CD14-positive monocyte (primary cell): ENCODE results near the gene DIABLO. TPM values are rescaled to one million over a fixed set of nuclear protein-coding genes. Genes with fewer than 3 reads are reported as not detected.

Experiments used
- DNase-seq, 3 donors: peaks; one replicate each; pipeline ENCODE4 v3.0.0-alpha.2; 2011 to 2022
- H2AFZ ChIP-seq: 2 replicates; pipeline ENCODE4 v1.6.0; 2012; ENCODE audit warnings: mild to moderate bottlenecking, low read depth, low read length, inconsistent platforms; ENCODE audit not compliant: insufficient read depth, poor library complexity, severe bottlenecking
- H3K27ac ChIP-seq, 2 donors: 1 replicate in 1 of 2; 2 replicates in 1 of 2; pipeline ENCODE4 v1.5.1; 2012 to 2013; ENCODE audit warnings: low read length in 2 of 2, control low read depth in 1 of 2, inconsistent platforms in 1 of 2, low read depth in 1 of 2, mild to moderate bottlenecking in 1 of 2
- H3K27me3 ChIP-seq, 2 donors: one replicate each; pipeline versions ENCODE4 v1.6.0 to v1.6.1; 2011 to 2013; ENCODE audit warnings: low read length in 2 of 2; ENCODE audit not compliant: control insufficient read depth in 2 of 2, insufficient read depth in 2 of 2
- H3K36me3 ChIP-seq, 2 donors: replicated peaks in 1 of 2; 1 replicate in 1 of 2; 2 replicates in 1 of 2; pipeline versions ENCODE4 v1.5.1 to v1.6.1; 2012 to 2013; ENCODE audit warnings: low read length in 2 of 2, control low read depth in 1 of 2, inconsistent platforms in 1 of 2, mild to moderate bottlenecking in 1 of 2; ENCODE audit not compliant: insufficient read depth in 2 of 2, control insufficient read depth in 1 of 2
- H3K4me1 ChIP-seq, 2 donors: 1 replicate in 1 of 2; 2 replicates in 1 of 2; pipeline versions ENCODE4 v1.5.1 to v1.6.1; 2012 to 2013; ENCODE audit warnings: low read length in 2 of 2, control low read depth in 1 of 2, inconsistent platforms in 1 of 2, mild to moderate bottlenecking in 1 of 2, moderate library complexity in 1 of 2; ENCODE audit not compliant: insufficient read depth in 2 of 2, control insufficient read depth in 1 of 2
- H3K4me2 ChIP-seq: replicated peaks from 2 replicates; pipeline ENCODE3; 2012; ENCODE audit warnings: low read length, moderate library complexity, mild to moderate bottlenecking; ENCODE audit not compliant: poor library complexity, severe bottlenecking; ENCODE audit errors: extremely low read depth
- H3K4me3 ChIP-seq, 3 experiments: fragments of 200-600 bp in 1 of 3; sonication (generic) in 1 of 3; replicated peaks in 1 of 3; 1 replicate in 2 of 3; 2 replicates in 1 of 3; pipeline ENCODE4 v1.5.1; 2011 to 2013; ENCODE audit warnings: low read length in 3 of 3, mild to moderate bottlenecking in 3 of 3, control low read depth in 2 of 3, low read depth in 2 of 3, inconsistent platforms in 1 of 3, moderate library complexity in 1 of 3
- H3K79me2 ChIP-seq: 2 replicates; pipeline ENCODE4 v1.6.0; 2012; ENCODE audit warnings: mild to moderate bottlenecking, control low read depth, inconsistent platforms, low read length, moderate library complexity; ENCODE audit not compliant: insufficient read depth
- H3K9ac ChIP-seq: 2 replicates; pipeline ENCODE4 v1.6.0; 2017; ENCODE audit warnings: low read length, mild to moderate bottlenecking; ENCODE audit not compliant: insufficient read depth, poor library complexity, severe bottlenecking
- H3K9me3 ChIP-seq, 2 donors: replicated peaks in 1 of 2; 1 replicate in 1 of 2; 2 replicates in 1 of 2; pipeline versions ENCODE4 v1.5.1 to v1.6.1; 2012 to 2013; ENCODE audit warnings: low read length in 2 of 2, control low read depth in 1 of 2; ENCODE audit not compliant: control insufficient read depth in 1 of 2, insufficient read depth in 1 of 2
- H4K20me1 ChIP-seq: 2 replicates; pipeline ENCODE4 v1.6.0; 2012; ENCODE audit warnings: mild to moderate bottlenecking, low read length, control low read depth, moderate library complexity; ENCODE audit not compliant: insufficient read depth
- H3K27ac Mint-ChIP-seq, 7 donors: one replicate each; pipeline ENCODE4 v1.8.0; 2020; ENCODE audit warnings: mild to moderate bottlenecking in 7 of 7, mixed read lengths in 7 of 7, moderate library complexity in 6 of 7, inconsistent platforms in 2 of 7
- H3K27me3 Mint-ChIP-seq, 3 donors: one replicate each; pipeline ENCODE4 v1.8.0; 2021 to 2022; ENCODE audit warnings: low read depth in 3 of 3, mild to moderate bottlenecking in 3 of 3, mixed read lengths in 3 of 3, moderate library complexity in 3 of 3, inconsistent platforms in 1 of 3
- H3K36me3 Mint-ChIP-seq, 2 donors: one replicate each; pipeline ENCODE4 v1.8.0; 2020; ENCODE audit warnings: mixed read lengths in 2 of 2, inconsistent platforms in 1 of 2, mild to moderate bottlenecking in 1 of 2
- H3K4me1 Mint-ChIP-seq: one replicate; pipeline ENCODE4 v1.8.0; 2020; ENCODE audit warnings: mild to moderate bottlenecking, mixed read lengths
- H3K4me3 Mint-ChIP-seq, 2 donors: one replicate each; pipeline ENCODE4 v1.8.0; 2020; ENCODE audit warnings: mild to moderate bottlenecking in 2 of 2, mixed read lengths in 2 of 2, moderate library complexity in 1 of 2
- H3K9me3 Mint-ChIP-seq, 7 donors: one replicate each; pipeline ENCODE4 v1.8.0; 2020 to 2022; ENCODE audit warnings: mixed read lengths in 7 of 7, mild to moderate bottlenecking in 6 of 7, moderate library complexity in 6 of 7, inconsistent platforms in 2 of 7
- CTCF ChIP-seq: fragments of 200-600 bp; IDR thresholded peaks from one replicate; pipeline ENCODE4 v1.8.0; 2022; ENCODE audit warnings: antibody characterized with exemption, mild to moderate bottlenecking
- WGBS: methylation state at CpG from one replicate; pipeline ENCODE4 v1.1.5; 2013; ENCODE audit warnings: missing lambda C conversion rate; ENCODE audit not compliant: insufficient coverage; 5-methylcytosine and 5-hydroxymethylcytosine counted together
- intact Hi-C, 2 donors: fragments of 100-400 bp; cut with micrococcal nuclease; formaldehyde crosslinking; loops; one replicate each; pipeline versions ENCODE4 v1.15.0 to v1.15.1; 2023
- polyA plus RNA-seq, 3 donors: library from polyadenylated mRNA; depleted of rRNA in 1 of 3; unstranded in 2 of 3; stranded (reverse) in 1 of 3; fragments of 300-500 nt in 2 of 3; fragments of >200 nt in 1 of 3; fragmentation: Illumina TruSeq in 2 of 3; gene quantifications; 1 replicate in 2 of 3; 2 replicates in 1 of 3; pipeline ENCODE4 v1.2.3, GENCODE V29; 2012 to 2021

Gene DIABLO
- polyA plus RNA-seq, 3 donors = 33.5 to 55.9 (median 51.3) TPM

- no peaks in the 10 kb centered on the region for H4K20me1 ChIP-seq
- H3K27ac ChIP-seq = no peak overlapping the region
- Mint-ChIP-seq H3K4me1 (peaks cover 23% of the 10 kb centered on the region), H3K4me3 (no peak overlapping the region), H3K27me3 (peaks cover 48 to 69% (median 50%) of the 10 kb centered on the region in 3 donors), H3K36me3 (peaks cover 0 to 1% of the 10 kb centered on the region in 2 donors), H3K9me3 (peaks cover 0 to 18% (median 8%) of the 10 kb centered on the region in 7 donors), H3K27ac (no peak overlapping the region)
- H3K36me3 ChIP-seq = no peaks in the 10 kb centered on the region
- H3K4me1 ChIP-seq = peaks cover 11 to 21% of the 10 kb centered on the region in 2 donors
- H3K79me2 ChIP-seq = no peaks in the 10 kb centered on the region
- intact Hi-C loops = no loop called here
- WGBS = 91% methylated on average over 12 of the region's 24 CpGs
- H3K9me3 ChIP-seq = peaks cover 0 to 19% of the 10 kb centered on the region in 2 donors
- H3K9ac ChIP-seq = no peak overlapping the region
- no peak overlapping the region for H3K4me2 ChIP-seq
- no peak for DNase-seq
- H2AFZ ChIP-seq = no peak overlapping the region
- TF ChIP-seq CTCF = no peak
- H3K4me3 ChIP-seq = no peak overlapping the region
- peaks cover 21 to 39% of the 10 kb centered on the region in 2 donors for H3K27me3 ChIP-seq
These were observed 25.2 kb downstream of the DIABLO start for GRCh38 chr12:122200541-122201175.

GRCh38 chr12:122199484-122200355, 26.1 kb downstream of the DIABLO start:
- Mint-ChIP-seq H3K9me3 (peaks cover 0 to 12% (median 8%) of the 10 kb centered on the region in 7 donors), H3K27me3 (peaks cover 39 to 60% (median 42%) of the 10 kb centered on the region in 3 donors), H3K36me3 (peaks cover 0 to 1% of the 10 kb centered on the region in 2 donors), H3K4me1 (peaks cover 15% of the 10 kb centered on the region), H3K27ac (no peak overlapping the region), H3K4me3 (no peak overlapping the region)
- Histone ChIP-seq H3K9me3 (peaks cover 0 to 10% of the 10 kb centered on the region in 2 donors), H3K4me1 (peaks cover 8 to 16% of the 10 kb centered on the region in 2 donors), H3K27ac (no peak overlapping the region), H3K27me3 (peaks cover 11 to 29% of the 10 kb centered on the region in 2 donors), H3K4me3 (no peak overlapping the region), H3K79me2 (no peaks in the 10 kb centered on the region), H3K9ac (no peak overlapping the region), H4K20me1 (no peaks in the 10 kb centered on the region), H2AFZ (no peak overlapping the region), H3K4me2 (no peak overlapping the region), H3K36me3 (no peaks in the 10 kb centered on the region)
- WGBS = 95% methylated on average over 26 of the region's 29 CpGs
- no peak for TF ChIP-seq CTCF
- no peak for DNase-seq
- intact Hi-C loops = no loop called here
